A673 (cell line): ENCODE results near the gene APC2.

ENCODE experiments used
- CTCF ChIP-seq: fragments of 300-800, 200-600 bp; sonication (generic); conservative IDR thresholded peaks from 2 replicates; pipeline ENCODE4 v1.5.1; 2017; ENCODE audit warnings: low read depth, mild to moderate bottlenecking, antibody characterized with exemption, low read length, moderate library complexity, mixed read lengths
- EZH2 ChIP-seq: fragments of 200-600 bp; sonication (generic); IDR thresholded peaks from 2 replicates; pipeline ENCODE4 v1.6.1; 2017; ENCODE audit warnings: borderline replicate concordance, low read depth, mild to moderate bottlenecking, mixed read lengths, antibody characterized with exemption, low read length; ENCODE audit not compliant: poor library complexity, severe bottlenecking

DNA sequence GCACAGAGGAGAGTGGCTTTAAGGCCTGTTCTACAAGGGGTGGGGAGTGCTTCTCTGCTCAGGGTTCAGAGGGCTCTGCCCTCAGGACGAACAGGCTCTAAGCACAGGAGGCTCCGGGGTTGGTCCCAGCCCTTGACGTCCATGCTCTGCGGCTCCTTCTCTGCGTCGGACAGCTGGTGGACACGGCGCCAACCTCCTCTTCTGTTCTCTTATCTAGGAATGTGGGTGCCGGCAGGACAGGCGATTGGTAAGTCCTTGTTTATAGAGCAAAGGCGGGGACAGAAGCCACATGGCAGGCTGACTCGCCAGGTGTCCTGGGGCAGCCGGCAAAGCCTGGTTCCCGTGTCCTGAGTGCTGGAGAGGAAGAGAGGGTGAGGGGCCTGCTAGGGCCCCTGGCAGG, 20.2 kb upstream of the APC2 start:
- TF ChIP-seq EZH2 = no peak
- no peak for TF ChIP-seq CTCF
